GM19328 (cell line): Measurements from ENCODE around the gene PLS1.
"Not testable (repeated sequence)": the region's sequence is repeated elsewhere in the genome, so short reads cannot be mapped to it uniquely, and the experiment has no call there.

Experiments
- ATAC-seq: cut with Tn5 transposase; IDR thresholded peaks from one replicate; pipeline ENCODE4 v1.9.1; 2021; ENCODE audit warnings: mild to moderate bottlenecking, moderate library complexity; ENCODE audit not compliant: unreplicated experiment

Gene PLS1

DNA sequence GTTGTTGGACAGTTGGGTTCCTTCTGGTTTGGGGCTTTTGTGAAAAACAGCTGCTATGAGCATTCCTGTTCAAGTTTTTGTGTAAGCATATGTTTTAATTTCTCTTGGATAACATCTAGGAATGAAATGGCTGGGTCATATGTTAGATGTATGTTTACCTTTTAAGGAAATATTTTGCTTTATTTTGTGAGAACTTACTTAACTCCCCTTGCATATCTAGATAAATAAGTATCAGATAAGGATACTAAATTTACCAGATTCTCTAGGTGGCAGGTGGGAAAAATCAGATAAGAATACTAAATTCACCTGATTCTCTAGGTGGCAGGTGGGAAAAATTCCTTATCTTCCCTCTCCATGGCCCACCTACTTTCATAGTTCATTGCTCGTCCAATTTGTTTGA, 1.1 kb upstream of the PLS1 start:
- no peak for ATAC-seq

DNA sequence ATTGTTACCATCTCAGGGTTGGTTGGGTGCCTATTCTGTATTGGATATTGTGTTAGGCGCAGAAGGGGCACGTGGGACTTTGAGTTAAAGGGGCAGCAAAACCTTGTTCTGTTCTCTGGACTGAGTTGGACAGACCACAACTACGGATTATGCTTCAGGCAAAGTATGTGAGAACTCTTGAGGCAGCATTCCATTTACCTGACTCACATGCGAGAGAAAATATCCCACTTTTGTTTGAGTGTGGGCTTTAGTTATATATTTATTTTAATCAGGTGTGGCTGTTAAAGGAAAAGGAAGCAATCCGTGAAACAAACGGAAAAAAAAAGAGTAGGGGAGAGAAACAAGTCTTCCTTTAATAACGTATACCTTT, 627 bp upstream of the PLS1 start:
- ATAC-seq: no peak

DNA sequence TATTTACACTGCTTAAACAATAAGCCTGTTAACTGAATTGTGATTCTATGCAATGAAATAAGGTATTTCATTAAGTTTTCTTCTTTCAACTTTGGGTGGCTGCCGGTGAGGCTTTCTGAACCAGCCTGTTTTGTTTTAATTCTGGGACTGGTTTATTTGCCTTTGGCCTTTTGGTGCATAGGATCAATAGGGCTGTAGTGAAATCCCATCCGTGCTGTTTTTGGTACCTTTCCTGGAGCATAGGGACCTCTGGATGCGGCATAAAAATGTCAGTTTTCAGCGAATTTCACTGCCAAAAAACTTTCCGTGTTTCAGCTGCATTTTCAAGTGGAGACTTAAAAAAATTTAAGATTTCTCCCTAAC, 514 bp downstream of the PLS1 start:
- no peak for ATAC-seq

DNA sequence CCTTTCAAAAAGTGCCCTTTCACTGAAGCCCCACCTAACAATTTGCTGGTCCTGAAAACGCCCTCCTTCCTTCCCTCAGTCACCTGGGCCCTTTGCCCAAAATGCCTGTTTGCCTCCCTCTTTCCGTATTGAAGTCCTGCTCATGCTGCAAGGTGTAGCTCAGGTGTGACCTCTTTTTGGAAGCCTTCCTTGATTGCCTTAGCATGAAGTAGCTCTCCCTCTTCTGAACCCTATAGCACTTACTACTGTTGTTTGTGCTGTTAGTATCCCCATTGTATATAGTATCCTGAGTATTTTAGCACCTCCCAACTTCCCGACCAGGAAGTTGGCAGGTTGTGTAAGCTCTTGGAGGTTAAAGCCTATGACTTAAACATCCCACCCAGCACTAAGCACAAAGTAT, 1.7 kb downstream of the PLS1 start:
- no peak for ATAC-seq

DNA sequence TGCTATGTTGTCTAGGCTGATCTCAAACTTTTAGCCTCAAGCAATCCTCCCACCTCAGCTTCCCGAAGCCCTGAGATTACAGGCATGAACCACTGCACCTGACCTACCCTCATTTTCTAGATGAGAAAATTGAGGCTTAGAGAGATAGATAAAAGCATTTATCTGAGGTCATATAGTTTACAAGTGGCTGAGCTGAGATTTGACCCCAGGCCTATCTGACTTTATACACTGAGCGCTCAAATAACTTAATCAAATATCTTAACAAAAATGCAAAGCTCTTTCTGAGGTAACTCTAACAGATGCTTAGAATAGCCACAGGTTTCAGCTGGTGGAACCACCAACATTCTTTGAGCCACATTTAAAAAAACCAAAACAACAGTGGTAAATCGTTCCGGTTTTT, 5.5 kb downstream of the PLS1 start:
- ATAC-seq: no peak

DNA sequence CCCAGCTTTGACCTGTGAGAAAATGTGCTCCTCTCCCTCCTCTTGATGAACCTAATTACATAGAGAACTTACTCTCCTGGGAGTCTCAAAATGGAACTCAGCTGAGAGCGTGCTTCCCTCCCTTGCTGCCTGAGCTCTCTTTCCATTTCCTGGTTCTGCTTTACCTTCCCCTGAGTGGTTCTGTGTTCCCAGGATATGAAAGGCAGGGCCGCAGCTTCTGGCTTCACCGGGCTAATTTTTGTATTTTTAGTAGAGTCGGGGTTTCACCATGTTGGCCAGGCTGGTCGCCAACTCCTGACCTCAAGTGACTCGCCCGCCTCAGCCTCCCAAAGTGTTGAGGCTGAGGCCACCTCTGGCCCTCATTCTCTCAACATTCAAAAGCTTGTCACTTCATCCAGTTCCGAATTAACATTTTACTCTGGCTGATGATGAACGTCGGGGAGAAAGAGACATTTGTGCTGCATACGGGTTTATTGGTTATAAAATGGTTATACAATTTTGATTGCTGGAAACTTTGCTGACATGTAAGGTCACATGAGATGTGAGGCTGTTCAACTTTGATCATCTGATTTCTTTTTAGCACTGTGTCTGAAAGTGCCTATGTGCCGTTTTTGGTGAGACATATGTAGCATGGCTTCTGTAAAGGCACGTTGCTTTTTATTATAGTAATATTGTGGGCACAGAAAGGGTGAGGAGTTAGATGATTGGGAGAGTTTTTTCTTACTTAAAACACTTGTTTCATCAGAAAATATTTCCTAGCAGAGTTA, 6.6 kb downstream of the PLS1 start:
- no peak for ATAC-seq

DNA sequence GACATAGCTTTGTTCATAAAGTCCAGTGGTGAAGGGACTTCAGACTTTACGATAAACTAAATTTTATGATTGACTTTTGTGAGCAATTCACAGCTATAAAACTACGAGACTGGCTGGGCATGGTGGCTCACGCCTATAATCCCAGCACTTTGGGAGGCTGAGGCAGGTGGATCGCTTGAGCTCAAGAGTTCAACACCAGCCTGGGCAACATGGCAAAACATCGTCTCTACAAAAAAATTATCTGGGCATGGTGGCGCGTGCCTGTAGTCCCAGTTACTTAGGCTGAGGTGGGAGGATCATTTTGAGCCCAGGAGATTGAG, 7.2 kb downstream of the PLS1 start:
- ATAC-seq: not testable (repeated sequence)

DNA sequence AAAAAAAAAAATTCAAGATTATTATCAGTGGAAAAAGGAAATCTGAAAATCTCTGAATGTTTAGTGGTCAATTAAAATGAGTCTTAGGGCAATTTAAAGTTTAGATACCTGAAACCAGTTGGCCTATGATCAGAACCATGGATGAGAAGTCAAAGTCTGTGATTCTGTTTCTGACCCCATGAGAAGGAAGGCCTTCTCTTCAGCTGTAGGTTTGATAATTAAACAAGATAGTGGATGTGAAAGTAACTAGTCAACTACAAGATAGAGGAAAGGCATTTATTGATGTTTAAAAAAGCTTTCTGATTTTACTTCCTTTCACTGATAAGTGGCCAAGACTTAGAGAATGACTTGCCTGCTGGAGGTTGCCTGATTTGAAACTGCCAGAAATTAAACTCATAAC, 8.7 kb downstream of the PLS1 start:
- ATAC-seq: no peak

DNA sequence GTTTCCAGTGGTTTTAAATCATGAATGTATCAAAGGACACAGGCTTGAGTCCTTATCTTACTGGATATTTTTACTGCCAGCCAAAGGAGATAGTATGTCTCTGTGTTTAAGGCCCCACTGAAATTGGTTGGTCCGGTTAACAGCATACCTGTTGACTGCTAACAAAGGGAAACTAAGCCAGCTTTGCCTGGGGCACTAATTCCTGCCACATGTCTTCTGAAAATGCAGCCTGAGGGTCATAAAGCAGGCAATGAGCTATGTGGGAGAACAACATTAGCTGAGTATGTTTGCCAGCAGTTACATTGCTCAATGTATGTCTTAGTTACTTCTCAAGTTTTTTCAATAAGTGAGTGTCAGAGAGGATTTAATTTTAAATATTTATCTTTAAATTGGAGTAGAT, 12.4 kb downstream of the PLS1 start:
- ATAC-seq: no peak

DNA sequence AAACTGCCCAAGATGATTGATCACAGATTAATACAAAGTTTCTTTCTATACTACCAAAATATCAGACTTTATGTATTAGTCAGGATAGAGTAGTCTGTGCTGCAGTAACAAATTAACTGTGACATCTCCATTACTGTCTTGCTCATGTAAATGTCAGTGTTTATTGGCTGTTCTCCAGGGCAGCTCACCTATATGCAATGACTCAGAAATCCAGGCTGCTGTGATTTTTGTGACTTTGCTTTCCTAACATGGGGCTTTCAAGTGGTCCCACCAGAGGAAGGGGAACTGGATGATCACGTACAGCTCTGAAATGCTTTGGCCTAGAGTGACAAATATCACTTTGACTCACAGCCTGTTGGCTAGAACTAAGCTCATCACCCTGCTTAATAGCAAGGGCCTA, 12.9 kb downstream of the PLS1 start:
- ATAC-seq: no peak

DNA sequence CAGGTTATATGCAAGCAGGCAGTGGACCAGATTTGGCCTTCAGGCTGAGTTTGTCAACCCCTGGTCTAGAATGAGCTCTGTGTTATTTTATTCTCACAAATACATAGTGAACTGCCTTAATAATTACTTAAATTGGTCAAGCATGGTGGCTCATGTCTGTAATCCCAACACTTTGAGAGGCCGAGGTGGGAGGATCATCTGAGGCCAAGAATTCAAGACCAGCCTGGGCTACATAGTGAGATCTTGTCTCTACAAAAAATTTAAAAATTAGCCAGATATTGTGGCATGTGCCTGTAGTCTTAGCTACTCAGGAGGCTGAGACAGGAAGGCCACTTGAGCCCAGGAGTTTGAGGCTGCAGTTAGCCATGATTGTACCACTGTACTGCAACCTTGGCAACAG, 15.0 kb downstream of the PLS1 start:
- ATAC-seq: no peak

DNA sequence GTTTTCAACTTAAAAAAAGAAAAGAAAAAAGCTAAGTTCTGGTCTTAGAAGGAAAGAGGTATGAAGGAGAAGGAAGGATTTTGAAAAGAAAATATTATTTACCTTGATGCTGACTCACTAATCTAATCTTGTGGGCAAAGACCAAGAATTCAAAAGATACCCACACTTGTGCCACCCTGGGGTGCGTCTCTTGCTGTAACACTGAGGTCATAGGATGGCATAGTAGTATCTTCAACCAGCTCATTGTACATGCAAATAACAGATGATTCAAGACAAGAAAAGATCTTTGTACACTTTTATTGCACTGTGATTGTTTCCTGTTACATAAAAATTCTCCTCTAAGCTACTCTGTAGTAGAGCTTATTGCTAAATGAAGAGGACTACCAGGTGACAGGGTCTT, 17.3 kb downstream of the PLS1 start:
- ATAC-seq: no peak

DNA sequence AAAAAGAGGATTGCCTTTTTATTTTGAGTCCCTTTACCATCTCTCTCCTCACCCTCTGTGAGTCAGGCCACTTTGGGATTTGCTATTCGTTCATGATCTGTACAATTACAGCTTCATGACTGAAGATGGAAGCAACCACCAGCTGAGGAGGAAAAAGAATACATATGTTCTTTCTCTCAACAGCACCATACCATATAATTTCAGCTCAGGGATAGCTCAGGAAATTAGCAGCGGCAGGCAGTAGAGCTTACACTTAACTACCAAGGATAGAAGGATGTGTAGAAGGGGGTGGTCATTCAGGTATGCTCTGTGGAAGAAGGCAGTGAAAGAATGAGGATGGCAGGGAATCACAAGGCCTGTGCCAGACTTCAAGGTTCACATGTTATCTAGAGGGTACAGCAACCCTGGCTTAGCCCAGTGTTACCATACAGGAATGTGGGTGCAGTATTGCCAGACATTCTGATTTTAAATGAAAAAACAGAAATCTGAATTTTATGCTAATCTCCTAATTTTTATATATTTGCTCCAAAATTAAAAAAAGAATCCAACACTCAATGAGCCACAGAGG, 17.9 kb downstream of the PLS1 start:
- no peak for ATAC-seq

DNA sequence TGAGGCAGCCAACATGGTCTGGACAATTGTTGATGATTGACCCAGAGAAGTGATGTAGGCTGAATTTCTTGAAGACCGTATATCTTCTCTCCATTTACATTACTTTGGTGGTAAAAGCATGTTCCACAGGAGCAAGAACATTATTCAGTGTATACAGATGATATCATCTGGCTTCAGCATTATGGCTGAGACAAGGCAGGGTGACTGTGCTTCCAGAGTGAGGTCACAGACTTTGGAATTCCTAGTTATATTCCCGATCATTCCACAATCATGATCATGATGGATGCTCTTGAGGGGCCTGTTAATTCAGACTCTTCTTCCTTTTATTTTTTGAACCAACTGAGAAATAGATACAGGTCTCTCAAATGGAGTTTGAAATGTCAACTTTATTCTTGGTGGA, 19.0 kb downstream of the PLS1 start:
- ATAC-seq: no peak

DNA sequence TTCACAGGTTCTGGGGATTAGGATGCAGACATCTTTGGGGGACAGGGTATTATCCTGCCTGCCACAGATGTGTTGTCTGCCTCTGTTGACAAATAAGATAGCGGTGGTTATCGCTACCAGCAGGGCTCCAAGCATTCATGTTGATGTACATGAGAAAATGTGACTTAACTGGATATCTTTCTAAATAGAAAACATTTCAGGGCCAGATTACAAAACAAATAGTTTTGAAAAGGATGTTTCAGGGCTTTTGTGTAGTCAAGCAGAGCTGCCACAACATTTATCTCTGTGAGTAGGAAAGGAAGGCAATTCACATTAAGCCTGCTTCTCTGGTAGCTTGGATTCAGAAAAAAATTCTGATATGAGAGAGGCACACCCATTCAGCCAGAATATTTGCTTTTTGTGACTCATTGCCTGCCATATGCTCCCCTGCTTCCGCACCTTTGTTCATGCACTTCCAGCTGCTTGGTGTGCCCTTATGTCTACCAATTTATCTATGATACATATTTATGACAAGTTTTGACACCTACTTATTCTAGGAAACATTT, 22.8 kb downstream of the PLS1 start:
- no peak for ATAC-seq

DNA sequence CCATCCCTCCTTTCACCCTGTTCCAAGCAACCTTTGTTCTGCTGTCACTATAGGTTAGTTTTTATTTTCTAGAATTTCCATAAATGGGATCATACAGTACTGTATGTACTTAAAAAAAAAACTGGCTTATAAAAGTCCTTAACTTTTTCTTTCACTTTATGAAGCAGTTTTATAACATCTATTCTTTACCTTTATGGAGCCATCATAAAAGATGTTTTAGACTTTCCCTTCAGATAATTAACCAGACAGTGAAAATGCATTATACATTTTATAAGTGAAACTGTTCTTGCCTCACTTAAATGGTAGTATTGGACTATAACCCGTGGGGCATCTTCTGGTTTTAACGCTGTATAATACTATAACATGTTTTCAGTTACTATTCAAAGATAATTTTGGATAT, 26.2 kb downstream of the PLS1 start:
- no peak for ATAC-seq

DNA sequence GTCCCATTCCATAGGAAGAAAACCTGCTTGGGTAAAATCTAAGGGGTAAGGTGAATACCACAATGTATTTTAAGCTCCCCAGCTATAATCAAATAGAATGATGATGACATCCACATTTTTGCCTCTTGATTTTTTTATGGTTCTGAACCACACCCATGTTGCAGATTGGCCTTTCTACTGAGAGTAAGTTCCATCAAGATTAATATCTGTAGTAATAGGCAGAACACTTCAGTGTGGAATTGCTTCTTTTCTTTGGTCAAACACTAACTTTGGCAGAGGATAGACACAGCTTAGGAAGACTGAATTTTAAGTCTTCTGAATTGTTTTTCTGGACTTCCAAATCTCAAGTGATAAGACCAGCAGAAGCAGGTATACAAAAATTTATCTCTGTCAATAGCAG, 27.0 kb downstream of the PLS1 start:
- ATAC-seq: no peak

DNA sequence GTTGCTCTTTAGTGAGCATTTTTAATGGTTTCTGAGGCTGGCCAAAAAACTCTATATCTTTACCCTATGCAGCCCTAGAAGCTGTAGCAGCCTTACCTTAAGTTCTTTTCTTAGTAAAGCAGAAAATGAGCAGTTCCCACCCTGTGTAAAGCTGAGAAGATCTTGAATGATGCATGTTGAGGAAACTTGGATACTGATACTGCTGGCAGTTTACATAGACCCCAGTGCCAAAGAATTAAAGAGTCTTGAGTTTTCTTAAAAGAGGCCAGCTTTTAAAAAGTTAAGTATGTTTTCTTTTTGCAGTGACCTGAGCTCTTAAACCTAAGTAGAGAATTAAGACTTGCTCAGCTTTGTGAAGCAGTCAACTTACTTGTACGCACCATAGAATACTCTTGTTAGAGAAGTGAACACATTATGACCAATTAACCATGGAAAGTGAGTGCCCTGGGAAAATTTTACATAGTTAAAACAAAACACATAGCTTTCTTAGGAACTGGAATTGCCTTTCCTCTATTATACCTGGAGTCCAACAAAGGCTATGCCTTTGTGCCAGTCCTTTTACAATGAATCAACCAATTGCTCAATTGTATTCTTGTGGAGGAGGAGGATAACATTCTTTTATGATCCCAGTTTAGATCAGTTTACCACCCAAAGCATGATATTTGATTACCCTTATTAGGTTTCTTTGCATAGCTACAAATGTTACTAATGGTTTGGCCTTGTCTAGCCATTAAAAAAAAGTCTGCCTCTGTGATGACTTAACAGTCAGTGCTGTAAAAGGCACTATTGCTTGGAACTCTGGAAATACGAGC, 28.4 kb downstream of the PLS1 start:
- no peak for ATAC-seq

DNA sequence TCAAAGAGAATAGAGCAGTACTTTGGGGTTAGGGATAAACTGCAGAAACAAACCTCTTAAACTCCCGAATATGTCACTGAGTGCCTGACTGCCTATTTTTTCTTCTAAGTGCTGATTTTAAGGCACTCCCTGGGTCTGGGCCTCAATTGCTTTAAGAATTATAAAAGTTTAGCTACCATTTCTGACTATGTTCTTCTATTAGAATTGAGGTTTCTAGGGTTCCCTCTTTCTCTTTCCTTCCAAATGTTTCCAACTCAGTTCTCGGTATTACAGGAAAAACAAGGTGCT, 28.9 kb downstream of the PLS1 start:
- no peak for ATAC-seq

DNA sequence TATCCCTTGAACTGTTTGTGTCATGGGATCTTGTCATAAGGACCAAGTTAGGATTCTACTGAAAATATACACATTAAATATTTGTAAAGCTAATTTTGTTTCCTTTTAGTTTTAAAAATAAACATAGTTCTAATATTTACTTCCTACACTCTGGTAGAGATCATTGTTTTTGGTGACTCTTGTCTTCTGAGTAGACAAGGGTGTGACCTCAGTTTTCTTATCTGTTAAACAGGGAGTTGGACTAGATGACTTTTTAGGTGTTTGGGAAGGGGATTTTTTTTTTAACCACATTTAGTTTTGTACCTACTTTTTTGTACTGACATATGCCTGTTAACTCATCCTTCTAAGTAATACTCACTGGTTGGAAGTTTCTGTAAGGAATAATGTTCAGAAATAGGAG, 30.8 kb downstream of the PLS1 start:
- no peak for ATAC-seq

DNA sequence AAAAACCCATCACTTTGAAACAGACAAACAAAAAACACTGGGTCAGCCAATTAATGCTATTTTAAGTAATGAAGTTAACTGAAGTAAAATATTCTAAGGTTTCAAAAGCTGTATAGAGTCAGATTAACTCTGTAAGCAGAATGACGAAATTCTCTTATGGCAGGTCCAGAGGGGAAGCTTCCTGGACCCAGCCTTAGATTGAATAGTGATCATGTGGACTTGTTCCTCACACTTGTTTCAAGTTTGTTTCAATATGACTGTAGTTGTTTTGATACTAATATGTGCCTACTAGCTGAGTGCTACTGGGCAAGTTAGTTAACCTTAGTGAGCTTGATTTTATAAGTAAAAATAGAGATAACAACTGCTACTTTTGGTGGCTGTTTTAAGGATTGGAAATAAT, 32.6 kb downstream of the PLS1 start:
- no peak for ATAC-seq

DNA sequence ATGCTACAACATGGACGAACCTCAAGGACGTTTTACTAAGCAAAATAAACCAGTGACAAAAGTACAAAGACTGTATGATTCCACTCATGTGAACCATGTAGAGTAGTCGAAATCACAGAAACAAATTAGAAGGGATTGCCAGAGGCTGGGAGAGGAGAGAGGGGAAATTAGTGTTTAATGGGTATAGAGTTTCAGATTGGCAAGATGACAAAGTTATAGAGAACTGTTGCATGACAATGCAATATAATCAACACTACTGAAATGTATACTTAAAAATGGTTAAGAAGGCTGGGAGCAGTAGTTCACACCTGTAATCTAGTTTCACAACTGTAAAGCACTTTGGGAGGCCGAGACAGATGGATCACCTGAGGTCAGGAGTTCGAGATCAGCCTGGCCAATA, 36.9 kb downstream of the PLS1 start:
- ATAC-seq: no peak

DNA sequence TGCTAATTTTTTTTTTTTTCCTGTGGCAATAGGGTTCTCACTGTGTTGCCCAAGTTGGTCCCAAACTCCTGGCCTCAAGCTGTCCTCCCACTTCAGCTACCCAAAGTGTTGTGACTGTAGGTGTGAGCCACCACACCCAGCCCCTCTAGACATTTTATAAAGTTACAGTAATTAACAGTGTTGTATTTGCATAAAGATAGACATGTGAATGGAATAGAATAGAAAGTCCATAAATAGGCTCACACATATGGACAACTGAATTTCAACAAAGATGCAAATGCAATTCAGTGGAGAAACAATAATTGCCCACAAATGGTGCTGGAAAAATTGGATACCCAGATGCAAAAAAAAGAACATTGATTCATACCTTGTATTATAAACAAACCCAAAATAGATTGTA, 39.9 kb downstream of the PLS1 start:
- no peak for ATAC-seq
